ENCODE results near the gene TSHZ3.

GRCh38 chr19:31307071-31307669 lies 42.1 kb downstream of the TSHZ3 start:
- TF ChIP-seq SP1 (IDR thresholded peaks at IDR 0.05) = no peak
- no peak for TF ChIP-seq SP1 (CRISPR knock-in tag; IDR thresholded peaks at IDR 0.05)
- TF ChIP-seq ZNF781 (CRISPR knock-in tag; IDR thresholded peaks at IDR 0.05; ENCODE audit: borderline replicate concordance, not compliant biosample characterization) = no peak
- TF ChIP-seq XRCC5 (optimal IDR thresholded peaks at IDR 0.05; ENCODE audit: low read length) = no peak
- TF ChIP-seq ZNF609 (CRISPR knock-in tag; IDR thresholded peaks at IDR 0.05; ENCODE audit: borderline replicate concordance) = no peak
- no peak for TF ChIP-seq MYNN (CRISPR knock-in tag; IDR thresholded peaks at IDR 0.05; ENCODE audit: low read depth)
- no peak for TF ChIP-seq KDM4B (CRISPR knock-in tag; IDR thresholded peaks at IDR 0.05)
- TF ChIP-seq USF2 (IDR thresholded peaks at IDR 0.05; ENCODE audit: low read depth, low read length) = no peak
- no peak for TF ChIP-seq USF2 (CRISPR knock-in tag; IDR thresholded peaks at IDR 0.05; ENCODE audit: borderline replicate concordance)
- TF ChIP-seq JUN (CRISPR knock-in tag; IDR thresholded peaks at IDR 0.05) = no peak
- no peak for TF ChIP-seq CTCF (CRISPR knock-in tag; IDR thresholded peaks at IDR 0.05)
- TF ChIP-seq AHR (CRISPR knock-in tag; IDR thresholded peaks at IDR 0.05) = no peak
- TF ChIP-seq TSC22D2 (CRISPR knock-in tag; IDR thresholded peaks at IDR 0.05; ENCODE audit: borderline replicate concordance) = no peak

All from HepG2 (cell line).